WTC11 (cell line): Measurements from ENCODE around the gene PHC2. TPM values are rescaled to one million over a fixed set of nuclear protein-coding genes. Genes with fewer than 3 reads are reported as not detected.

ENCODE experiments used
- ATAC-seq: fragments of 200-7000 bp; cut with Tn5 transposase; 2 replicates; pipeline ENCODE4 v1.10.0; 2021; ENCODE audit warnings: mild to moderate bottlenecking, moderate library complexity
- CTCF ChIA-PET: fragments of 300-600 bp; sonication (Branson Sonifier 250); formaldehyde crosslinking; loops from one replicate; lab custom pipeline; 2021; ENCODE audit warnings: antibody characterized with exemption; lab: Charles Lee
- POLR2A ChIA-PET: fragments of 350-600 bp; sonication (Branson Sonifier 250); formaldehyde crosslinking; loops from one replicate; lab custom pipeline; 2021; ENCODE audit warnings: antibody characterized with exemption; lab: Charles Lee
- DNase-seq: peaks from one replicate; pipeline ENCODE4 v3.0.0; 2021; ENCODE audit warnings: low spot score
- H3K27ac Mint-ChIP-seq: 2 replicates; pipeline ENCODE4 v1.8.0; 2021; ENCODE audit warnings: mixed read lengths
- H3K27me3 Mint-ChIP-seq: 2 replicates; pipeline ENCODE4 v1.8.0; 2021; ENCODE audit warnings: low read depth, mild to moderate bottlenecking, moderate library complexity, mixed read lengths
- H3K36me3 Mint-ChIP-seq: 2 replicates; pipeline ENCODE4 v1.8.0; 2021; ENCODE audit warnings: mixed read lengths
- H3K4me1 Mint-ChIP-seq: 2 replicates; pipeline ENCODE4 v1.8.0; 2022; ENCODE audit warnings: mixed read lengths
- H3K4me3 Mint-ChIP-seq: 2 replicates; pipeline ENCODE4 v1.8.0; 2021; ENCODE audit warnings: mild to moderate bottlenecking, moderate library complexity, mixed read lengths
- H3K9me3 Mint-ChIP-seq: 2 replicates; pipeline ENCODE4 v1.8.0; 2021; ENCODE audit warnings: mixed read lengths
- CBFB ChIP-seq: sonication (generic); formaldehyde crosslinking; IDR thresholded peaks from 2 replicates; pipeline ENCODE4 v1.8.1; 2022; ENCODE audit warnings: mild to moderate bottlenecking, low read depth, missing genetic modification reagents
- GABPB1 ChIP-seq: sonication (generic); formaldehyde crosslinking; IDR thresholded peaks from 2 replicates; pipeline ENCODE4 v1.8.1; 2023; ENCODE audit warnings: mild to moderate bottlenecking, missing genetic modification reagents
- JUN ChIP-seq: sonication (generic); formaldehyde crosslinking; IDR thresholded peaks from 2 replicates; pipeline ENCODE4 v1.8.0; 2023; ENCODE audit warnings: mild to moderate bottlenecking, missing genetic modification reagents
- NFATC4 ChIP-seq: fragments of 250-450 bp; sonication (Bioruptor Pico); IDR thresholded peaks from 2 replicates; pipeline ENCODE4 v1.9.0; 2021; ENCODE audit warnings: mild to moderate bottlenecking
- NFE2L1 ChIP-seq: sonication (generic); formaldehyde crosslinking; IDR thresholded peaks from 2 replicates; pipeline ENCODE4 v1.8.1; 2023; ENCODE audit warnings: missing genetic modification reagents
- NFYB ChIP-seq: sonication (generic); formaldehyde crosslinking; conservative IDR thresholded peaks from 2 replicates; pipeline ENCODE4 v1.8.0; 2022; ENCODE audit warnings: low read depth, missing genetic modification reagents
- NR3C1 ChIP-seq: sonication (generic); formaldehyde crosslinking; conservative IDR thresholded peaks from 2 replicates; pipeline ENCODE4 v1.8.1; 2023; ENCODE audit warnings: low read depth, mild to moderate bottlenecking, missing genetic modification reagents
- RELA ChIP-seq: sonication (generic); formaldehyde crosslinking; IDR thresholded peaks from 2 replicates; pipeline ENCODE4 v1.8.1; 2022; ENCODE audit warnings: missing genetic modification reagents, mild to moderate bottlenecking, borderline replicate concordance
- SMAD3 ChIP-seq: sonication (generic); formaldehyde crosslinking; IDR thresholded peaks from 2 replicates; pipeline ENCODE4 v1.8.0; 2022; ENCODE audit warnings: missing genetic modification reagents, mild to moderate bottlenecking, borderline replicate concordance
- ZNF317 ChIP-seq: sonication (generic); formaldehyde crosslinking; IDR thresholded peaks from 2 replicates; pipeline ENCODE4 v1.8.1; 2023; ENCODE audit warnings: low read depth, mild to moderate bottlenecking, moderate library complexity, missing genetic modification reagents, borderline replicate concordance
- ZNF416 ChIP-seq: fragments of 250-450 bp; sonication (Bioruptor Pico); IDR thresholded peaks from 2 replicates; pipeline ENCODE4 v1.9.0; 2021; ENCODE audit warnings: mild to moderate bottlenecking, inconsistent platforms
- ZNF671 ChIP-seq: fragments of 250-450 bp; sonication (Bioruptor Pico); IDR thresholded peaks from 2 replicates; pipeline ENCODE4 v1.8.0; 2021; ENCODE audit warnings: mild to moderate bottlenecking
- total RNA-seq: library from RNA; stranded (reverse); gene quantifications from 3 replicates; pipeline ENCODE4 v1.2.3, GENCODE V29; 2021
- TF ChIP-seq, protein P1 (sequence below): sonication (generic); formaldehyde crosslinking; IDR thresholded peaks from 2 replicates; pipeline ENCODE4 v1.8.0; 2023; ENCODE audit warnings: missing genetic modification reagents
- TF ChIP-seq, protein P2 (sequence below): fragments of 250-450 bp; sonication (Bioruptor Pico); conservative IDR thresholded peaks from 2 replicates; pipeline ENCODE4 v1.9.0; 2021; ENCODE audit warnings: mild to moderate bottlenecking
- TF ChIP-seq, protein P3 (sequence below): fragments of 250-450 bp; sonication (Bioruptor Pico); IDR thresholded peaks from 2 replicates; pipeline ENCODE4 v1.8.0; 2021; ENCODE audit warnings: mild to moderate bottlenecking
- TF ChIP-seq, protein P4 (sequence below): sonication (generic); formaldehyde crosslinking; IDR thresholded peaks from 2 replicates; pipeline ENCODE4 v1.8.1; 2023; ENCODE audit warnings: mild to moderate bottlenecking, moderate library complexity, missing genetic modification reagents
- TF ChIP-seq, protein P5 (sequence below): sonication (generic); formaldehyde crosslinking; IDR thresholded peaks from 2 replicates; pipeline ENCODE4 v1.8.0; 2022; ENCODE audit warnings: mild to moderate bottlenecking, missing genetic modification reagents
- TF ChIP-seq, protein P6 (sequence below): fragments of 250-450 bp; sonication (Bioruptor Pico); IDR thresholded peaks from 2 replicates; pipeline ENCODE4 v1.9.0; 2021; ENCODE audit warnings: moderate library complexity, mild to moderate bottlenecking, inconsistent platforms, borderline replicate concordance
- TF ChIP-seq, protein P7 (sequence below): fragments of 200-600 bp; IDR thresholded peaks from 2 replicates; pipeline ENCODE4 v1.8.0; 2022; ENCODE audit warnings: antibody characterized with exemption

PHC2 gene
- total RNA-seq, 1 experiment from 2014 or later, result 7.0 TPM

DNA sequence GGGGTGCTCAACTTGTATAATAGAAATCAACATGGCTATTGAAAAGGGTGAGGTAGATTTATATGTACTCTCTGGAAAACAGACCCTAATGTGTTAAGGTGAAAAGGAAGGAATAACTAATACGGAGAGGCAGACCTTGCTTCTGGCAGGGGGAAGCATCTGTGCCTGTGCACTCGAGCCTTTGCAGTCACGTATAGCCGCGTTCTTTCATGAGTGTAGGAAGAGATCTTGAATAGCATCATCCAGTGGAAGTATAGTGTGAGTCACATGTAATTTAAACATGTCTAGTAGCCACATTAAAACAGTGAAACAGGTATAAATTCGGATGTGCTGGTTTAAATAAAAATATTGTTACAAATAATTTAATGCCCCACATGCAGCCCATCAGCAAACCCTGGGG lies 112.9 kb downstream of the PHC2 start:
- TF ChIP-seq, protein P1, sequence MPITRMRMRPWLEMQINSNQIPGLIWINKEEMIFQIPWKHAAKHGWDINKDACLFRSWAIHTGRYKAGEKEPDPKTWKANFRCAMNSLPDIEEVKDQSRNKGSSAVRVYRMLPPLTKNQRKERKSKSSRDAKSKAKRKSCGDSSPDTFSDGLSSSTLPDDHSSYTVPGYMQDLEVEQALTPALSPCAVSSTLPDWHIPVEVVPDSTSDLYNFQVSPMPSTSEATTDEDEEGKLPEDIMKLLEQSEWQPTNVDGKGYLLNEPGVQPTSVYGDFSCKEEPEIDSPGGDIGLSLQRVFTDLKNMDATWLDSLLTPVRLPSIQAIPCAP (CRISPR knock-in tag), result no peak
- no peak for TF ChIP-seq NFATC4 (CRISPR knock-in tag)
- TF ChIP-seq, protein P2, sequence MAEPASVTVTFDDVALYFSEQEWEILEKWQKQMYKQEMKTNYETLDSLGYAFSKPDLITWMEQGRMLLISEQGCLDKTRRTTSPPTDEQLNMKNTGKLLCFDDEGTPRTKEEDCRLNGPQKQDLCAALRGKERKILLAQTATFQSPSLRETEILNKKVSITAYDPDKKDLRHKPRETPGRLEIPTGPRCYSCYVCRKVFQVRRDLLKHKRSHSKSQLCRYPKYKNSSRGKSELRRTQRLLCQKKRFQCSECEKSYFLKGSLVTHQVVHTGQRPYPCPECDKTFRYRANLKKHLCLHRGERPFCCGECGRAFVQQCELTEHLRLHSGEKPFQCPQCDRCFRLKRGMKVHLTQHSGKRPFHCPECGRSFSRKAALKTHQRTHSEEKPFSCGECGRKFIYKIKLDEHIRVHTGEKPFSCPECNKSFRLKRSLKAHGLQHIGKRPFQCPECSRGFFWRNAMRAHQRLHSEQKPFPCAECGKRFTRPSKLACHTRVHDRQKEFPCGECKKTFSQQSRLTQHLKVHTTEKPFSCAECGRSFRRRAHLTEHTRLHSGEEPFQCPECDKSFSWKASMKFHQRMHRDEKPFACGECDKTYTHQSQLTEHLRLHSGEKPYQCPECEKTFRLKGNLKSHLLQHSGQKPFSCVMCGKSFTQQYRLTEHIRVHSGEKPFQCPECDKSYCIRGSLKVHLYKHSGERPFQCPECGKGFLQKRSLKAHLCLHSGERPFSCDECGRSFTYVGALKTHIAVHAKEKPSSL, result no peak
- no peak for TF ChIP-seq JUN (CRISPR knock-in tag)
- no peak for TF ChIP-seq NFE2L1 (CRISPR knock-in tag)
- no peak for TF ChIP-seq ZNF671 (CRISPR knock-in tag)
- no peak for TF ChIP-seq SMAD3
- no peak for TF ChIP-seq GABPB1 (CRISPR knock-in tag)
- TF ChIP-seq, protein P3, sequence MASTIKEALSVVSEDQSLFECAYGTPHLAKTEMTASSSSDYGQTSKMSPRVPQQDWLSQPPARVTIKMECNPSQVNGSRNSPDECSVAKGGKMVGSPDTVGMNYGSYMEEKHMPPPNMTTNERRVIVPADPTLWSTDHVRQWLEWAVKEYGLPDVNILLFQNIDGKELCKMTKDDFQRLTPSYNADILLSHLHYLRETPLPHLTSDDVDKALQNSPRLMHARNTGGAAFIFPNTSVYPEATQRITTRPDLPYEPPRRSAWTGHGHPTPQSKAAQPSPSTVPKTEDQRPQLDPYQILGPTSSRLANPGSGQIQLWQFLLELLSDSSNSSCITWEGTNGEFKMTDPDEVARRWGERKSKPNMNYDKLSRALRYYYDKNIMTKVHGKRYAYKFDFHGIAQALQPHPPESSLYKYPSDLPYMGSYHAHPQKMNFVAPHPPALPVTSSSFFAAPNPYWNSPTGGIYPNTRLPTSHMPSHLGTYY (CRISPR knock-in tag), result no peak
- no peak for TF ChIP-seq NFYB (CRISPR knock-in tag)
- TF ChIP-seq, protein P4, sequence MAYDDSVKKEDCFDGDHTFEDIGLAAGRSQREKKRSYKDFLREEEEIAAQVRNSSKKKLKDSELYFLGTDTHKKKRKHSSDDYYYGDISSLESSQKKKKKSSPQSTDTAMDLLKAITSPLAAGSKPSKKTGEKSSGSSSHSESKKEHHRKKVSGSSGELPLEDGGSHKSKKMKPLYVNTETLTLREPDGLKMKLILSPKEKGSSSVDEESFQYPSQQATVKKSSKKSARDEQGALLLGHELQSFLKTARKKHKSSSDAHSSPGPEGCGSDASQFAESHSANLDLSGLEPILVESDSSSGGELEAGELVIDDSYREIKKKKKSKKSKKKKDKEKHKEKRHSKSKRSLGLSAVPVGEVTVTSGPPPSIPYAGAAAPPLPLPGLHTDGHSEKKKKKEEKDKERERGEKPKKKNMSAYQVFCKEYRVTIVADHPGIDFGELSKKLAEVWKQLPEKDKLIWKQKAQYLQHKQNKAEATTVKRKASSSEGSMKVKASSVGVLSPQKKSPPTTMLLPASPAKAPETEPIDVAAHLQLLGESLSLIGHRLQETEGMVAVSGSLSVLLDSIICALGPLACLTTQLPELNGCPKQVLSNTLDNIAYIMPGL, result no peak
- TF ChIP-seq ZNF416, result no peak
- TF ChIP-seq, protein P5, sequence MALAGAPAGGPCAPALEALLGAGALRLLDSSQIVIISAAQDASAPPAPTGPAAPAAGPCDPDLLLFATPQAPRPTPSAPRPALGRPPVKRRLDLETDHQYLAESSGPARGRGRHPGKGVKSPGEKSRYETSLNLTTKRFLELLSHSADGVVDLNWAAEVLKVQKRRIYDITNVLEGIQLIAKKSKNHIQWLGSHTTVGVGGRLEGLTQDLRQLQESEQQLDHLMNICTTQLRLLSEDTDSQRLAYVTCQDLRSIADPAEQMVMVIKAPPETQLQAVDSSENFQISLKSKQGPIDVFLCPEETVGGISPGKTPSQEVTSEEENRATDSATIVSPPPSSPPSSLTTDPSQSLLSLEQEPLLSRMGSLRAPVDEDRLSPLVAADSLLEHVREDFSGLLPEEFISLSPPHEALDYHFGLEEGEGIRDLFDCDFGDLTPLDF (CRISPR knock-in tag), result no peak
- TF ChIP-seq, protein P6, sequence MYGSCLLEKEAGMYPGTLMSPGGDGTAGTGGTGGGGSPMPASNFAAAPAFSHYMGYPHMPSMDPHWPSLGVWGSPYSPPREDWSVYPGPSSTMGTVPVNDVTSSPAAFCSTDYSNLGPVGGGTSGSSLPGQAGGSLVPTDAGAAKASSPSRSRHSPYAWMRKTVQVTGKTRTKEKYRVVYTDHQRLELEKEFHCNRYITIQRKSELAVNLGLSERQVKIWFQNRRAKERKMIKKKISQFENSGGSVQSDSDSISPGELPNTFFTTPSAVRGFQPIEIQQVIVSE (CRISPR knock-in tag), result no peak
- TF ChIP-seq, protein P7, sequence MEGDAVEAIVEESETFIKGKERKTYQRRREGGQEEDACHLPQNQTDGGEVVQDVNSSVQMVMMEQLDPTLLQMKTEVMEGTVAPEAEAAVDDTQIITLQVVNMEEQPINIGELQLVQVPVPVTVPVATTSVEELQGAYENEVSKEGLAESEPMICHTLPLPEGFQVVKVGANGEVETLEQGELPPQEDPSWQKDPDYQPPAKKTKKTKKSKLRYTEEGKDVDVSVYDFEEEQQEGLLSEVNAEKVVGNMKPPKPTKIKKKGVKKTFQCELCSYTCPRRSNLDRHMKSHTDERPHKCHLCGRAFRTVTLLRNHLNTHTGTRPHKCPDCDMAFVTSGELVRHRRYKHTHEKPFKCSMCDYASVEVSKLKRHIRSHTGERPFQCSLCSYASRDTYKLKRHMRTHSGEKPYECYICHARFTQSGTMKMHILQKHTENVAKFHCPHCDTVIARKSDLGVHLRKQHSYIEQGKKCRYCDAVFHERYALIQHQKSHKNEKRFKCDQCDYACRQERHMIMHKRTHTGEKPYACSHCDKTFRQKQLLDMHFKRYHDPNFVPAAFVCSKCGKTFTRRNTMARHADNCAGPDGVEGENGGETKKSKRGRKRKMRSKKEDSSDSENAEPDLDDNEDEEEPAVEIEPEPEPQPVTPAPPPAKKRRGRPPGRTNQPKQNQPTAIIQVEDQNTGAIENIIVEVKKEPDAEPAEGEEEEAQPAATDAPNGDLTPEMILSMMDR, result no peak
- no peak for TF ChIP-seq CBFB (CRISPR knock-in tag)
- TF ChIP-seq RELA (CRISPR knock-in tag), result no peak
- TF ChIP-seq NR3C1 (CRISPR knock-in tag), result no peak
- TF ChIP-seq ZNF317, result no peak
- Mint-ChIP-seq H3K36me3 (no peaks in the 10 kb centered on the region), H3K9me3 (no peaks in the 10 kb centered on the region), H3K4me1 (no peaks in the 10 kb centered on the region), H3K27ac (no peak overlapping the region), H3K27me3 (peaks cover 28% of the 10 kb centered on the region), H3K4me3 (no peak overlapping the region)
- DNase-seq (no peak), ATAC-seq (no peak)
- POLR2A ChIA-PET, result no interaction called here
- CTCF ChIA-PET, result interaction anchor here (1.6 kb wide), 1 partner anchor 22 kb away, joined by 4 read pairs; no protein-coding TSS in a partner anchor
